Body of pancreas (tissue), 4 donors: ENCODE results near the gene LTBP2. TPM values are rescaled to one million over a fixed set of nuclear protein-coding genes. Genes with fewer than 3 reads are reported as not detected.

Experiments
- ATAC-seq: fragments of 150-250 bp; one replicate; pipeline ENCODE4 v1.9.1; 2016
- DNase-seq, 4 donors: peaks; one replicate each; pipeline ENCODE4 v3.0.0-alpha.2; 2019
- H3K27ac ChIP-seq, 4 donors: fragments of 200-600 bp; sonication (generic); 1 replicate in 3 of 4; 2 replicates in 1 of 4; pipeline versions ENCODE4 v1.5.1 to v1.6.1; 2016 to 2019; ENCODE audit warnings: mild to moderate bottlenecking in 1 of 4, mixed read lengths in 1 of 4, moderate library complexity in 1 of 4
- H3K27me3 ChIP-seq, 2 donors: fragments of 200-600 bp; sonication (generic); one replicate each; pipeline ENCODE4 v1.6.0; 2016; ENCODE audit warnings: mild to moderate bottlenecking in 1 of 2
- H3K36me3 ChIP-seq, 2 donors: fragments of 200-600 bp; sonication (generic); replicated peaks in 1 of 2; 2 replicates each; pipeline ENCODE4 v1.5.1; 2016; ENCODE audit warnings: low read depth in 2 of 2; ENCODE audit not compliant: insufficient read depth in 1 of 2
- H3K4me1 ChIP-seq: fragments of 200-600 bp; sonication (generic); one replicate; pipeline ENCODE4 v1.6.0; 2016
- H3K4me3 ChIP-seq, 2 donors: fragments of 200-600 bp; sonication (generic); 1 replicate in 1 of 2; 2 replicates in 1 of 2; pipeline ENCODE4 v1.5.1; 2016 to 2019
- H3K9me3 ChIP-seq, 3 donors: fragments of 200-600 bp; sonication (generic); 1 replicate in 2 of 3; 2 replicates in 1 of 3; pipeline ENCODE4 v1.5.1; 2016
- POLR2A ChIP-seq, 3 donors: fragments of 450-650 bp; IDR thresholded peaks; one replicate each; pipeline ENCODE4 v1.6.1; 2016; ENCODE audit warnings: antibody characterized with exemption in 3 of 3, mild to moderate bottlenecking in 2 of 3
- WGBS, 2 donors: methylation state at CpG; one replicate each; pipeline ENCODE4 v1.1.5; 2017; 5-methylcytosine and 5-hydroxymethylcytosine counted together
- intact Hi-C: fragments of 100-400 bp; cut with DNase I; formaldehyde crosslinking; loops from one replicate; pipeline ENCODE4 v1.15.1; 2023
- total RNA-seq, 2 donors: library from RNA; depleted of rRNA; stranded (reverse); fragments of >200 nt; gene quantifications; one replicate each; pipeline ENCODE4 v1.1.0, GENCODE V29; 2016
- TF ChIP-seq, protein P1 (sequence below), 7 experiments: fragments of 450-650 bp in 4 of 7; fragments of 200-600 bp in 3 of 7; sonication (generic) in 3 of 7; IDR thresholded peaks; one replicate each; pipeline ENCODE4 v1.5.1; 2016 to 2019; ENCODE audit warnings: antibody characterized with exemption in 7 of 7

The LTBP2 gene
- total RNA-seq, 2 donors from 2014 or later = 15.8 to 20.4 TPM

DNA sequence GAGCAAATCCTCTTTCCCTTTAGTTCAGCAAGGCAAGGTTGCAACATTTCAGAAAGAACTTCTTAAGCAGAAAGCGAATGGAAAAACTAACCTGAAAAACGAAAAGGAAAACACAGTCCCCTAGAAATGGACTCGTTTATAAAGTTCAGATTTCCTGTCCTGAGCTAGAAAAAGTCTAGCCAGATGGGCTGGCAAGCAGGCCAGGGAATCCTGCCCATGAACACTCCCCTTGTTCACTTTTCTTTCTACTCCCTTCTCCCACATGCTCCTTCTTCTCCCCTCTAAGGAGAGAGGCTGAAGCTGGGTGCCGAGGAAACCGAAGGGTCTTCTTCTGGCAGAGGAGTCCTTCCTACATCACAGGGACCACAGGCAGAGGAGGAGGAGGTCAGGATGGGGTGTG is 27.1 kb downstream of the LTBP2 start:
- 81 to 92% methylated on average over 5 of the region's 5 CpGs for WGBS, 2 donors
- DNase-seq = no peak
- TF ChIP-seq, protein P1, sequence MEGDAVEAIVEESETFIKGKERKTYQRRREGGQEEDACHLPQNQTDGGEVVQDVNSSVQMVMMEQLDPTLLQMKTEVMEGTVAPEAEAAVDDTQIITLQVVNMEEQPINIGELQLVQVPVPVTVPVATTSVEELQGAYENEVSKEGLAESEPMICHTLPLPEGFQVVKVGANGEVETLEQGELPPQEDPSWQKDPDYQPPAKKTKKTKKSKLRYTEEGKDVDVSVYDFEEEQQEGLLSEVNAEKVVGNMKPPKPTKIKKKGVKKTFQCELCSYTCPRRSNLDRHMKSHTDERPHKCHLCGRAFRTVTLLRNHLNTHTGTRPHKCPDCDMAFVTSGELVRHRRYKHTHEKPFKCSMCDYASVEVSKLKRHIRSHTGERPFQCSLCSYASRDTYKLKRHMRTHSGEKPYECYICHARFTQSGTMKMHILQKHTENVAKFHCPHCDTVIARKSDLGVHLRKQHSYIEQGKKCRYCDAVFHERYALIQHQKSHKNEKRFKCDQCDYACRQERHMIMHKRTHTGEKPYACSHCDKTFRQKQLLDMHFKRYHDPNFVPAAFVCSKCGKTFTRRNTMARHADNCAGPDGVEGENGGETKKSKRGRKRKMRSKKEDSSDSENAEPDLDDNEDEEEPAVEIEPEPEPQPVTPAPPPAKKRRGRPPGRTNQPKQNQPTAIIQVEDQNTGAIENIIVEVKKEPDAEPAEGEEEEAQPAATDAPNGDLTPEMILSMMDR (IDR thresholded peaks at IDR 0.05) = no peak
- no peak for TF ChIP-seq POLR2A (IDR thresholded peaks at IDR 0.05)
- Histone ChIP-seq H3K27ac (no peak overlapping the region), H3K4me3 (no peak overlapping the region), H3K36me3 (no peaks in the 10 kb centered on the region), H3K4me1 (peaks cover 21% of the 10 kb centered on the region), H3K9me3 (no peaks in the 10 kb centered on the region), H3K27me3 (no peaks in the 10 kb centered on the region)
- intact Hi-C loops = no loop called here
- no peak for ATAC-seq

DNA sequence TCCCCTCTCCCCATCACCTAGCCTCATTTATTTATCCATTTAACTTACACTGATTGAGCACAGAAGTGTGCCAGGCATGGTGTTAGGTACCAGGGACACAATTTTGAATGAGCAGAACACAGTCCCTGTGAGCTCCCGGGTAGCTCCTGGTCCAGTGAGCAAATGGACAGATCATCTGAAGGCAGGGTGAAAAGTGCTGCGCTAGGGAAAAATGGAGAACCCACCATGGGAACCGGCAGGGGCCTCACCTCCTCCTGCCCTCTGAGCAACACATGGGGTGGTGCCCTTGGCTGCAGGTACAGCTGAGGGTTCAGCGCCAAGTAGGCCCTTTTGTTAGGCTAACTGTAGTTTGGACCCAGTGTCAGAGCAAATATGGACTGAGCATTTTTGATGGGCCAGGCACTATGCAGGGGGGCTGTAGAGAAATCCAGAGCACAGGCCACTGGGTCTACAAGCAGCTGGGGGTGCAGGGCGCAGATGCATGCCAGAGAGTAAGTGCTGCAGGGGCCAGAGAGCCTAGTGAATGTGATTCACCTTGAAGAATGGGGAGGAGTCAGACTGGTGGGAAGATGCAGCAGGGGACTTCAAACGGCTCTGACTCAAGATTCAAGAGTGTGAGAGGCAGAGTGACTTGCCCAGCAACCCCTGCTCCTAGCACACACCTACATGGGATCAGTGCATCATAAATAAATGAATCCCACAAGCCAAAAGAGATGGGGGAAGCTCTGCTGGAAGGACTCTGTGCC is 28.2 kb downstream of the LTBP2 start:
- 76% methylated on average over 6 of the region's 6 CpGs for WGBS, 2 donors
- no peak for ATAC-seq
- H3K4me1 ChIP-seq = peaks cover 21% of the 10 kb centered on the region
- H3K4me3 ChIP-seq = no peak overlapping the region
- no peaks in the 10 kb centered on the region for H3K27me3 ChIP-seq
- H3K27ac ChIP-seq = no peak overlapping the region
- intact Hi-C loops = no loop called here
- no peak for DNase-seq
- TF ChIP-seq, protein P1 (IDR thresholded peaks at IDR 0.05) = no peak
- no peak for TF ChIP-seq POLR2A (IDR thresholded peaks at IDR 0.05)
- H3K36me3 ChIP-seq = no peaks in the 10 kb centered on the region
- no peaks in the 10 kb centered on the region for H3K9me3 ChIP-seq

DNA sequence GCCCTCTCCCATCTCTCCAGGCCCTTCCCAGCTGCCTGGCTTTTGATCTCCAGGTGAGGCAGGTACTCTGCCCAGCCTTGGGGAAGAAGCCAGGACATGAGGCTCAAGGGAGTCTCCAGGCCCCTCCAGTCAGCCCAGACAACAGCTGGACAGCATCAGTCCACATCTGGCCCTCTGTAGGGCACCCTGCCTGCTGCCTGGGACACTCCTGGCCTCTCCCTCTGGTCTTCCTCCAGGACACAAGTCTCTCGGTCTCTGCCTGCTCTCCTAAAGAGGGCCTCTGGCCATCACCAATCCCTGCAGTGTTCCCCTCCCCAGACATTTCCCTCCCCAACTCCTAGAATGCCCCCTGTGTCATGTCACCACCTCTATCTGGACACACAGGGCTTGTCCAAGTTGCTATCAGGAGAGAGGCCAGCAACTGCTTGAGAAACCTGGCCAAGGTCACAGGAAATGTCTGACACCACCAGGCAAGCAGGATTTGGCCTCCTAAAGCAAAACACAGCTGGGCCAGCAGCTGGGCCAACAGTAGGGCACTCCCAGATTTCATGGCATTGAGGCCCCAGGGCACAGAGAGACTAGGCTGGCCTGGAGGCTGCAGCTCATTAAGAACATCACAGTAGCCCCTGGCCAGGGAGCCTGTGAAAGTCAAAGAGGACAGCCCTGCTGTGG is 29.0 kb downstream of the LTBP2 start:
- no peaks in the 10 kb centered on the region for H3K27me3 ChIP-seq
- H3K4me3 ChIP-seq = no peak overlapping the region
- DNase-seq (peak; percentile 65 to 88 (median 84)), ATAC-seq (peak; percentile 81)
- peaks cover 21% of the 10 kb centered on the region for H3K4me1 ChIP-seq
- H3K36me3 ChIP-seq = no peaks in the 10 kb centered on the region
- intact Hi-C loops = no loop called here
- TF ChIP-seq POLR2A (IDR thresholded peaks at IDR 0.05) = no peak
- TF ChIP-seq, protein P1 (IDR thresholded peaks at IDR 0.05) = no peak
- no peaks in the 10 kb centered on the region for H3K9me3 ChIP-seq
- WGBS, 2 donors = 63 to 86% methylated on average over 1 of the region's 1 CpG
- peak overlapping the region in 1 of 4 donors; percentile 6 for H3K27ac ChIP-seq

DNA sequence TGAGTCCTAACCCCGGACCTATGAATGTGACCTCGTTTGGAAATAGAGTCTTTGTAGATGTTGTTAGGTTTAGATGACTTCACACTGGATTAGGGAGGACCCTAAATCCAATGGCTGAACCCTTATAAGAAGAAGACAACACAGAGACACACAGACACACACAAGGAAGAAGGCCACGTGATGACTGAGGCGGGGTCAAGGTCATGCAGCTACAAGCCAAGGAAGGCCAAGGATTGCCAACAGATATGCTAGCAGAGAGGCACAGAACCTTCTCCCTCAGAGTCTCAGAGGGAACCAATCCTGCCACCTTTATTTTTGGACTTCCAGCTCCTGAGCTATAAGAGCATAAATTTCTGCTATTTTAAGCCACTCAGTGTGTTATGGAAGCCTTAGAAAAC is 31.8 kb downstream of the LTBP2 start:
- Histone ChIP-seq H3K36me3 (no peaks in the 10 kb centered on the region), H3K4me3 (no peak overlapping the region), H3K9me3 (no peaks in the 10 kb centered on the region), H3K27ac (no peak overlapping the region), H3K27me3 (no peaks in the 10 kb centered on the region), H3K4me1 (peaks cover 21% of the 10 kb centered on the region)
- DNase-seq (no peak), ATAC-seq (no peak)
- intact Hi-C loops = no loop called here
- TF ChIP-seq, protein P1 (IDR thresholded peaks at IDR 0.05) = no peak
- TF ChIP-seq POLR2A (IDR thresholded peaks at IDR 0.05) = no peak
- WGBS, 2 donors = 73 to 78% methylated on average over 4 of the region's 4 CpGs
